ENCODE measurements around the gene SPTBN1. TPM values are rescaled to one million over a fixed set of nuclear protein-coding genes. Genes with fewer than 3 reads are reported as not detected.

The SPTBN1 gene
- total and polyA plus RNA-seq, 2 experiments from 2014 or later: 58.1 to 204 TPM

GRCh38 chr2:54514822-54515569 lies 58.9 kb downstream of the SPTBN1 start:
- no peaks in the 10 kb centered on the region for H3K9me2 ChIP-seq (ENCODE audit: insufficient read depth)
- no peak overlapping the region for H3K4me3 ChIP-seq
- TF ChIP-seq ZNF462 (CRISPR knock-in tag; IDR thresholded peaks at IDR 0.05): no peak
- TF ChIP-seq EZH2phosphoT487 (IDR thresholded peaks at IDR 0.05; ENCODE audit: unreplicated experiment): no peak
- TF ChIP-seq REST (IDR thresholded peaks at IDR 0.05; ENCODE audit: unreplicated experiment): no peak
- TF ChIP-seq STAT1 (IDR thresholded peaks at IDR 0.05; ENCODE audit: unreplicated experiment): no peak
- TF ChIP-seq NANOG (IDR thresholded peaks at IDR 0.05; ENCODE audit: borderline replicate concordance): no peak
- no peak for TF ChIP-seq ETS1 (IDR thresholded peaks at IDR 0.05)
- Mint-ChIP-seq H3K9me3 (no peaks in the 10 kb centered on the region), H3K4me3 (no peak overlapping the region), H3K27ac (no peak overlapping the region), H3K4me1 (peaks cover 49% of the 10 kb centered on the region), H3K36me3 (ENCODE audit: low read depth) (no peaks in the 10 kb centered on the region), H3K27me3 (ENCODE audit: insufficient read depth, low read depth, poor library complexity) (peaks cover 2% of the 10 kb centered on the region)
- peaks cover 18% of the 10 kb centered on the region; the same call in 1 of the 2 replicates for H3K79me2 ChIP-seq (replicated peaks; ENCODE audit: insufficient read depth)
- peaks cover 26% of the 10 kb centered on the region for H3K4me1 ChIP-seq (ENCODE audit: insufficient read depth)
- no peaks in the 10 kb centered on the region for H4K20me1 ChIP-seq (replicated peaks; ENCODE audit: insufficient read depth)
- DNase-seq (ENCODE audit: low spot score): no peak
- H2AFZ ChIP-seq: no peak overlapping the region
- no peaks in the 10 kb centered on the region for H3F3A ChIP-seq (replicated peaks; ENCODE audit: low read depth)
- H3K36me3 ChIP-seq (ENCODE audit: insufficient read depth): no peaks in the 10 kb centered on the region
- H3K27ac ChIP-seq (ENCODE audit: low read depth): no peak overlapping the region
- ATAC-seq: no peak
- H3K4me2 ChIP-seq: no peak overlapping the region
- no peaks in the 10 kb centered on the region for H3K27me3 ChIP-seq (ENCODE audit: insufficient read depth)

Measured in GM23338 (cell line).